GM12872 (cell line): ENCODE data around the gene B3GALT6.

Source experiments
- TF ChIP-seq, protein P1 (sequence below): IDR thresholded peaks from 3 replicates; pipeline ENCODE4 v1.5.1; 2011; ENCODE audit warnings: low read depth, mild to moderate bottlenecking, low read length, moderate library complexity; ENCODE audit not compliant: insufficient read depth

The B3GALT6 gene

DNA sequence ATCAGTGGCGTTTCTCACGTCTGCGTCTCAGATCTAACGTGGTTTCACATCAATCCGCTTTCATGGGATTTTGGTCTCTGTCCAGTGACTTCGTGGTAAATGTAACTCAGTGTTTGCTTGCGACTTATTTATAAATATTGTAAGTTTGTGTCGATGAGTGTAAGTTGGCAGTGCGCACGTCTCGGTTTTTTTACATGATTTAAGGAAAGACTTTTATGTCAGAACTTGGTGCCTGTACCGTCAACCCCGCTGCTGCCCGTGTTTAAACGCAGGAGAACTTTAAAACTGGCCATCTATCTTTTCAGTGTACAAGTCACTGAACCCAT, 1.5 kb downstream of the B3GALT6 start:
- TF ChIP-seq, protein P1, sequence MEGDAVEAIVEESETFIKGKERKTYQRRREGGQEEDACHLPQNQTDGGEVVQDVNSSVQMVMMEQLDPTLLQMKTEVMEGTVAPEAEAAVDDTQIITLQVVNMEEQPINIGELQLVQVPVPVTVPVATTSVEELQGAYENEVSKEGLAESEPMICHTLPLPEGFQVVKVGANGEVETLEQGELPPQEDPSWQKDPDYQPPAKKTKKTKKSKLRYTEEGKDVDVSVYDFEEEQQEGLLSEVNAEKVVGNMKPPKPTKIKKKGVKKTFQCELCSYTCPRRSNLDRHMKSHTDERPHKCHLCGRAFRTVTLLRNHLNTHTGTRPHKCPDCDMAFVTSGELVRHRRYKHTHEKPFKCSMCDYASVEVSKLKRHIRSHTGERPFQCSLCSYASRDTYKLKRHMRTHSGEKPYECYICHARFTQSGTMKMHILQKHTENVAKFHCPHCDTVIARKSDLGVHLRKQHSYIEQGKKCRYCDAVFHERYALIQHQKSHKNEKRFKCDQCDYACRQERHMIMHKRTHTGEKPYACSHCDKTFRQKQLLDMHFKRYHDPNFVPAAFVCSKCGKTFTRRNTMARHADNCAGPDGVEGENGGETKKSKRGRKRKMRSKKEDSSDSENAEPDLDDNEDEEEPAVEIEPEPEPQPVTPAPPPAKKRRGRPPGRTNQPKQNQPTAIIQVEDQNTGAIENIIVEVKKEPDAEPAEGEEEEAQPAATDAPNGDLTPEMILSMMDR: no peak

DNA sequence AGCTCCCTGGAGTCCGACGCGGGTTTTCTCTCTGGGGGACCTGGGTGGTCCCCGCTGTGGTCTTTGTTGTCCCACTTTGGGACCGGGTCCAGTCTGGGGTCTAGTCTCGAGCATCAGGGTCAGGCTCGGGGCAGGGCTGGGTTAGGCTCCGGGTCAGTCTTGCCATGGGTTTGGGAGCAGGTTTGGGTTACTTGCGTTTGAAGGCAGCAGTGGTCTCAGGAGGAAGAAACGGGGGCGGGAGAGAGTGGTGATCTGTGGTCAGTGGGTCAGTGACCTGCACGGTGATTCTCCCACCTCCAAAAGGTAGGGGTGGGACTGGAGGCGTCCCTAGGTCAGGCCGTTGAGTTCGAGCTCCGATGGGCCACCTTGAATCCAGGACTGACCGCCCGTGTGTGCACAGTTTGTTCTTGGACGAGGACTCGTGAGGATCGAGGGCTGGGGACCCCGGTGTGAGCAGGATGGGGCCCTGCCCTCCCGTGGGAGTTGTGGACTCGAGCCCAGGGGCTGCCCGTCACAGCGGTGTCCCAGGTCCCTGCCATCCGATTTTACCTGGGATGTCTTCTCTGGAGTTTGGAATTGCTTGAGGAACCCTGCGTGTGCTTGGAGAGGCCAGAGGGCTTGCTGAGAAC, 2.3 kb downstream of the B3GALT6 start:
- TF ChIP-seq, protein P1: no peak

DNA sequence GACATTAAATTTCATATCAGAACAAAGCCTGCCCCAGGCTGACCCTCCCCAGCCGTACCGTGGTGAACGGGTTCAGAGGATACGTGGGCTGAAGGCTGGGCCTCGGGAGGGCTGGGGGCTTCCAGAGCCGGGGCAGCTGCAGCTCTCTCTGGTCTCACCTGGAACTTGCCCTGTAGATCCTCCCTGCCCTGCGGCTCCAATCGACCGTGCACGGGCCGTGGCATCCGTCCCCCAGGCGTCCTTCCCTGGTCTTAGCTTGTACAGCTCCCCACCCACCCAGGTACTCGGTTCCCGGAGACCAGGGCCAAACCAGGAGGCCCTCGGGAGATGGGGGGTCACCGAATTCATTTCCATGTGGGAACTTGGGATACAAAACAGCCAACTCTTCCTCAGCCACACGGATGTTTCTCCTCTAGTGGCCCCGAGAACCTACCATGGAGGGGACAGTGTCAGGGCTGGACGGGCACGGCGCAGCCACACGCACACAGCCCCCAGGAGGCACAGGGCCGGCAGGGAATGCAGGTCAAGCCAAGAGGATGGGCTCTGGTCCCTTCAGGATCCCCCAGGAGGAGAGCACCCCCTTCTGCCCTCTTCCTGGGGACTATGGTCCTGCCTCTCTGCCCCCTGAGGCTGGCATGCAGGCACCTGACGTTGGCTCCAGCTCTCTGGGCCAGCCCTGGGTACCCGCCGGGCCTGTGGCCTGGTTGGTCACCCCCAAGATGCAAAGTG, 3.1 kb downstream of the B3GALT6 start:
- TF ChIP-seq, protein P1: no peak

DNA sequence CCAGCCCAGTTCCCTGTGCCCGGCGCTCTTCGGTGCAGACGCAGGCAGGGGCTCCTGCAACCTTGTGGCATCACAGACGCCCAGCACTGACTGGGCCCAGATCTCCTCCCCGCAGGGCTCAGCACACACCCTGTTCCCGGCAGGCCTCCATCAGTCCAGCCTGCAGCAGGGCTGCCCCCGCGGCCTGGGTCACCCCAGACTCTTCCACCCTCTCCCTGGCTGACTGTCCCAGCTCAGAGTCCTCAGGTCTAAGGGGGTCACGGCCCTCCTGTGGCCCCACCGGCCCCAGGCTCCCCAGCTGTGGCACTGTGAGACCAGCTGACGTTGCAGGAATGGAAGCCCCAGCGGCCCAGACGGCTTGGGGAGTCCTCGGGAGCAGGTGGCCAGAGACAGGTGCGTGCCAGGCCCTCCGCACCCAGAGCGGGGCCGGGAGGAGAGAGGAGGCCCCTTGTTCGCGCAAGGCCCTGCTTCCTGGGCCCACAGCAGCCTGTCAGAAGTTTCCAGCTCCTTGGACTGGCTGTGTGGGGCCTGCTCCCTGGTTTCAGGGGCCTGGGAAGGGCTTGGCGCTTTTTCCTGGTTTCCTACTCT, 4.2 kb downstream of the B3GALT6 start:
- TF ChIP-seq, protein P1: no peak

DNA sequence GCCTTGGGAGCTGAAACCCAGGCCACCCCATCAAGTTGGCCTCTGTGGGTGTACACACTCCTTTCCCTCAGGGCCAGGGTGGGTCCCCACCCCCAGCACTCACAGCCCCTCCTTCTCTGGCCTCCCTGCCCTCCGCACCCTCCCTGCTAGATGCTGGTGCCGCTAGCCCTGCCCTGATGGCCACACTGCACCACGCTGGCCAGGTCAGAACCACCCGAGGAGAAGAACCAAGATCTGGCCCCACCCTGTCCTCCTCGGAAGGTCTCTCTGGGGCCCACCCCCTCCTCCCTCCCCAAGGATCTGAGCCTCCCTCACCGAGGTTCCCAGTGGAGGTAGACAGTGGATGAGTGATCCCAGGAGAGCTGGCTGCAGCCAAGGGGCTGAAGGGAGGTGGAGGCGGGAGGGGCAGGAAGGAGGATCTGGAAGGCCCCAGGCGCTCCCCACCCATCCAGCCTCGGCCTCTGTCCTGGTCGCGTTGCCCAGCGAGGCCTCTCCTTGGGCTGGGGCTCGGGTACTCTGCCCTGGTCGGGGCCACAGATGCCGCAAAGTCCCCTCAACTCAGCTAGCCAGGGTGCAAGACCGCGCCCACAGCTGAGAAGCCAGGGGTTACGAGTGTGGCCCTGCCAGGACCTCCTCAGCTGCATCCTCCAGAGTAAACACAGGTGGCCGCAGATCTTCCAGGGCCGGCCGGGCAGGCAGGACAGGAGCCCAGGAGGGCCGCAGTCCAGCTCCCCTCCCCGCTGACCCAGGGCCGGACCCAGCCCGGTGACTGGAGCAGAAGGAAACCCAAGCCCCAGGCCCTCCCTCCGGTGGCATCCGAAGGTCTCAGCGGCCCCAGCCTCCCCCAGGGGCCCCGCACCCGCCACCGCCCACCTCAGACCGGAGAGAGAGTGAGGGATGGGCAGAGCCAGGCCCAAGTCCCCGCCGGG, 5.2 kb downstream of the B3GALT6 start:
- TF ChIP-seq, protein P1: no peak

DNA sequence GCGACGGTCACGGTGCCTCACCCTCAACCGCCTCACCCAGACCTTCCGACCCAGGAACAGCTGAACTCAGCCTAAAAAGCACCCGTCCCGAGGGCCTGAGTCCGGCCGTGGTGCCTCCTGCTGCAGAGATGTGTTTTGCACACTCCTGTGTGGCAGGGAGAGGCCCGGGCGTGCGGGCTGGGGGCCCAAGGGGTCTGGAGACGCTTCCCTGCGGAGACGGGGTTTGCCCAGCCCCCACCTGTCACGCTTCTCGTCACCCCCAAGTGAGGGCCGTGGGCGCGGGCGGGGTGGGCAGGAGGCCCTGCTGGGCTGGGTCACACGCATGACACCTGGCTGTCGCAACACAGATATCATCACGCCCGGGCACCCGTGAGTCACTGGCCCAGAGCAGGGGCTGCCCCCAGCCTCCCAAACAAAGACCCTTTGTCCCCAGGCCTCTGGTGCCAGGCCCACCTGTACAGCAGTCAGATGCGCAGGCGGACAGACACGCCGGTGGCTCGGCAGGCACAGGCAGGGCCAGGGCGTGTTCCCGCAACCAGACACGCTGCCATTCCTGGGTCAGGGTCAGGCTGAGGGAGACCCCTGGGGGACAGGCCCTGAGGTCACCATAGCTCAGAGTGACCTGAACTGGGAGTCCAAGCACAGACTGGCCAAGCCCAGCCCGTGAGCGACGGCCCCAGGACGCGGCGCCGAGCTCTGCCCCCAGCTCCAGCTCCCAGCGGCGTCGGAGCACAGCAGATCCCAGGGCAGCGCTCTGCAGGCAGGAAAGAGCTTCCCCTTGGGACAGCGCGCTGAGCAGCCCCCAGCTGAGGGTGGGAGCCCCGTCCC, 6.1 kb downstream of the B3GALT6 start:
- TF ChIP-seq, protein P1: no peak
